Suprapubic skin (tissue), 4 donors: Measurements from ENCODE around the gene UBXN6. TPM values are rescaled to one million over a fixed set of nuclear protein-coding genes. Genes with fewer than 3 reads are reported as not detected.

Experiments
- DNase-seq, 2 donors: peaks; one replicate each; pipeline ENCODE4 v3.0.0-alpha.2; 2019; ENCODE audit warnings: low spot score in 2 of 2
- H3K27ac ChIP-seq: fragments of 200-600 bp; sonication (generic); one replicate; pipeline ENCODE4 v1.5.1; 2019
- H3K27me3 ChIP-seq: fragments of 200-600 bp; sonication (generic); one replicate; pipeline ENCODE4 v1.5.1; 2019
- H3K36me3 ChIP-seq: fragments of 200-600 bp; sonication (generic); one replicate; pipeline ENCODE4 v1.5.1; 2019
- H3K4me1 ChIP-seq: fragments of 200-600 bp; sonication (generic); one replicate; pipeline ENCODE4 v1.5.1; 2019
- H3K4me3 ChIP-seq: fragments of 200-600 bp; sonication (generic); one replicate; pipeline ENCODE4 v1.5.1; 2019; ENCODE audit warnings: mild to moderate bottlenecking
- H3K9me3 ChIP-seq: fragments of 200-600 bp; sonication (generic); one replicate; pipeline ENCODE4 v1.5.1; 2019
- EP300 ChIP-seq: sonication (generic); formaldehyde crosslinking; IDR thresholded peaks from one replicate; pipeline ENCODE4 v1.6.1; 2017; ENCODE audit warnings: antibody characterized with exemption
- POLR2A ChIP-seq, 2 donors: fragments of 450-650 bp; IDR thresholded peaks; one replicate each; pipeline ENCODE4 v1.6.1; 2017; ENCODE audit warnings: antibody characterized with exemption in 2 of 2, mild to moderate bottlenecking in 2 of 2, moderate library complexity in 2 of 2
- POLR2AphosphoS5 ChIP-seq, 3 donors: sonication (generic); formaldehyde crosslinking; IDR thresholded peaks; one replicate each; pipeline ENCODE4 v1.6.1; 2017; ENCODE audit warnings: antibody characterized with exemption in 3 of 3
- WGBS: methylation state at CpG from one replicate; pipeline ENCODE4 v1.1.5; 2018; 5-methylcytosine and 5-hydroxymethylcytosine counted together
- total RNA-seq, 4 donors: library from RNA; depleted of rRNA; stranded (reverse); fragments of >200 nt; gene quantifications; one replicate each; pipeline ENCODE4 v1.1.0, GENCODE V29; 2016
- TF ChIP-seq, protein P1 (sequence below), 2 donors: fragments of 200-600 bp in 1 of 2; fragments of 450-650 bp in 1 of 2; sonication (generic) in 1 of 2; IDR thresholded peaks; one replicate each; pipeline ENCODE4 v1.5.1; 2016 to 2019; ENCODE audit warnings: antibody characterized with exemption in 2 of 2, mild to moderate bottlenecking in 1 of 2, moderate library complexity in 1 of 2

Gene UBXN6
- total RNA-seq, 4 donors from 2014 or later = 108 to 257 (median 167) TPM

DNA sequence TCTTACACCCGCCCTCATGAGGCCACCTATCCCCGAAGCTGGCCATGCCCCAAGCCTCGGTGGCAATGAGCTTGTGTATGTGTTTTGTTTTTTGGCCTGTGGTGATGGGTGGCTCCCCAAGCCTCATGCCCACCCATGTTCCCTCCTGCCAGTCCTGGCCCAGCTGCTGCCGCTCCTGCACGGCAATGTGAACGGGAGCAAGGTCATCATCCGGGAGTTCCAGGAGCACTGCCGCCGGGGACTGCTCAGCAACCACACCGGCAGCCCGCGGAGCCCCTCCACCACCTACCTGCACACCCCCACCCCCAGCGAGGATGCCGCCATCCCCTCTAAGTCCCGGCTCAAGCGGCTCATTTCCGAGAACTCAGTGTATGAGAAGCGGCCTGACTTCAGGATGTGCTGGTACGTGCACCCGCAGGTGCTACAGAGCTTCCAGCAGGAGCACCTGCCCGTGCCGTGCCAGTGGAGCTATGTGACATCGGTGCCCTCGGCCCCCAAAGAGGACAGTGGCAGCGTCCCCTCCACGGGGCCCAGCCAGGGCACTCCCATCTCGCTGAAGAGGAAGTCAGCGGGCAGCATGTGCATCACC lies 24.6 kb downstream of the UBXN6 start:
- H3K36me3 ChIP-seq = peaks cover 64% of the 10 kb centered on the region
- no peaks in the 10 kb centered on the region for H3K4me1 ChIP-seq
- no peak overlapping the region for H3K27ac ChIP-seq
- TF ChIP-seq POLR2A (IDR thresholded peaks at IDR 0.05) (no peak), EP300 (no peak), POLR2AphosphoS5 (IDR thresholded peaks at IDR 0.05) (no peak)
- TF ChIP-seq, protein P1, sequence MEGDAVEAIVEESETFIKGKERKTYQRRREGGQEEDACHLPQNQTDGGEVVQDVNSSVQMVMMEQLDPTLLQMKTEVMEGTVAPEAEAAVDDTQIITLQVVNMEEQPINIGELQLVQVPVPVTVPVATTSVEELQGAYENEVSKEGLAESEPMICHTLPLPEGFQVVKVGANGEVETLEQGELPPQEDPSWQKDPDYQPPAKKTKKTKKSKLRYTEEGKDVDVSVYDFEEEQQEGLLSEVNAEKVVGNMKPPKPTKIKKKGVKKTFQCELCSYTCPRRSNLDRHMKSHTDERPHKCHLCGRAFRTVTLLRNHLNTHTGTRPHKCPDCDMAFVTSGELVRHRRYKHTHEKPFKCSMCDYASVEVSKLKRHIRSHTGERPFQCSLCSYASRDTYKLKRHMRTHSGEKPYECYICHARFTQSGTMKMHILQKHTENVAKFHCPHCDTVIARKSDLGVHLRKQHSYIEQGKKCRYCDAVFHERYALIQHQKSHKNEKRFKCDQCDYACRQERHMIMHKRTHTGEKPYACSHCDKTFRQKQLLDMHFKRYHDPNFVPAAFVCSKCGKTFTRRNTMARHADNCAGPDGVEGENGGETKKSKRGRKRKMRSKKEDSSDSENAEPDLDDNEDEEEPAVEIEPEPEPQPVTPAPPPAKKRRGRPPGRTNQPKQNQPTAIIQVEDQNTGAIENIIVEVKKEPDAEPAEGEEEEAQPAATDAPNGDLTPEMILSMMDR (IDR thresholded peaks at IDR 0.05) = no peak
- H3K4me3 ChIP-seq = no peak overlapping the region
- H3K27me3 ChIP-seq = no peaks in the 10 kb centered on the region
- H3K9me3 ChIP-seq = no peaks in the 10 kb centered on the region
- WGBS = 90% methylated on average over 5 of the region's 28 CpGs
- no peak for DNase-seq

DNA sequence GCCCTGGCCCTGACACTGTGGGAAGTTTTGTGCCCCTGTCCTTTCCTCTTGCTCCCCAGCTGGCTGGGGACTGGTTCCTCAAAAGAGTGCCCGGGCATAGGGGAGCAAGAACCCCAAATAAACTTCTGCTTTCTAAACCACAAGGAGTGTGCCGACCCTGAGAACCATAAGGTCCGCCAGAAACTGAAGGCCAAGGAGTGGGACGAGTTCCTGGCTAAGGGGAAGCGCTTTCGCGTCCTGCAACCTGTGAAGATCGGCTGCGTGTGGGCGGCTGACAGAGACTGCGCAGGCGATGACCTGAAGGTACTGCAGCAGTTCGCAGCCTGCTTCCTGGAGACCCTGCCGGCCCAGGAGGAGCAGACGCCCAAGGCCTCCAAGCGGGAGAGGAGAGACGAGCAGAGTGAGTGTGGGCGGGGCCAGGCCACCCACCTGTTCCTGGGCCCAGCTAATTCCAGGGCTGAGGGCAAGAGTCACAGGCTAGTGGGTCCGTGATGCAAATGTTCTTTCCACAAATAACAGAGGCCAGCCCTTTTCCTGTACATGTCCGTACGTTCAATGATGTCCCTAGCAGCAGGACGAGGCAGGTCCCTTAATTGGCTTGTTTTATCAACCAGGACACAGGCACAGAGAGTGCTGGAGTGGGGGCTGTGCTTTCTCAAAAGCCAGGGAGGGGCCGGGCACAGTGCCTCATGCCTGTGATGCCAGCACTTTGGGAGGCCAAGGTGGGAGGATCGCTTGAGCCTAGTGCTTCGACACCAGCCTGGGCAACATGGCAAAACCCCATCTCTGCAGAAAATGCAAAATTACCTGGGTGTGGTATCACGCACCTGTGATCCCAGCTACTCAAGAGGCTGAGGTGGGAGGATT lies 25.6 kb downstream of the UBXN6 start:
- no peak overlapping the region for H3K4me3 ChIP-seq
- H3K36me3 ChIP-seq = peaks cover 64% of the 10 kb centered on the region
- no peaks in the 10 kb centered on the region for H3K4me1 ChIP-seq
- H3K27me3 ChIP-seq = no peaks in the 10 kb centered on the region
- no peak overlapping the region for H3K27ac ChIP-seq
- 84% methylated on average over 26 of the region's 26 CpGs for whole genome bisulfite sequencing
- DNase-seq = no peak
- TF ChIP-seq, protein P1 (IDR thresholded peaks at IDR 0.05) = no peak
- TF ChIP-seq EP300 (no peak), POLR2A (IDR thresholded peaks at IDR 0.05) (no peak), POLR2AphosphoS5 (IDR thresholded peaks at IDR 0.05) (no peak)
- H3K9me3 ChIP-seq = no peaks in the 10 kb centered on the region

- no peak overlapping the region for H3K4me3 ChIP-seq
- H3K27ac ChIP-seq = no peak overlapping the region
- no peaks in the 10 kb centered on the region for H3K27me3 ChIP-seq
- WGBS = 81% methylated on average over 8 of the region's 9 CpGs
- TF ChIP-seq POLR2A (IDR thresholded peaks at IDR 0.05) = no peak
- TF ChIP-seq, protein P1 (IDR thresholded peaks at IDR 0.05) = no peak
- peaks cover 64% of the 10 kb centered on the region for H3K36me3 ChIP-seq
- H3K4me1 ChIP-seq = no peaks in the 10 kb centered on the region
- no peak for DNase-seq
- no peaks in the 10 kb centered on the region for H3K9me3 ChIP-seq
These were observed 26.3 kb downstream of the UBXN6 start for GRCh38 chr19:4431296-4431695.

DNA sequence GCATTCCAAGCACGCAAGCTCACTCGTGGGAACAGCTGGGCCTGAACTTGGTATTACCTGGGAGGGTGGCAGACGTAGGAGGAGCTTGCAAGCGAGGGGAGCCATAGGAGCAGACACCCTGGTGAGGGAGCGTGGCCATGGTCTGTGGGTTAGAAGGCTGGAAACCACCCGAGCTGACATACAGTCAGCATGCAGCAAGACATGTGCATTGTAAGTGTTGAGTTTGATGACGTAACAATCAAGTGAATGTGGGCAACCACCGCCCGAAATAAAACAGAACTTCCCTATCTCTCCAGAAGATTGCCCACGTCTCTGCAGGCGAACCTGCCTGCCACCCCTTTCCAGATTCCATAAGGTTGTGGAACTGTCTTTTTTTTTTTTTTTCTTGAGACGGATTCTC lies 26.8 kb downstream of the UBXN6 start:
- 89% methylated on average over 12 of the region's 12 CpGs for WGBS
- H3K36me3 ChIP-seq = peaks cover 64% of the 10 kb centered on the region
- H3K27ac ChIP-seq = no peak overlapping the region
- no peaks in the 10 kb centered on the region for H3K27me3 ChIP-seq
- no peaks in the 10 kb centered on the region for H3K4me1 ChIP-seq
- no peak for DNase-seq
- TF ChIP-seq POLR2A (IDR thresholded peaks at IDR 0.05) = no peak
- TF ChIP-seq, protein P1 (IDR thresholded peaks at IDR 0.05) = no peak
- TF ChIP-seq EP300 = no peak
- TF ChIP-seq POLR2AphosphoS5 (IDR thresholded peaks at IDR 0.05) = no peak
- H3K4me3 ChIP-seq = no peak overlapping the region
- no peaks in the 10 kb centered on the region for H3K9me3 ChIP-seq

- H3K4me3 ChIP-seq = no peak overlapping the region
- H3K36me3 ChIP-seq = peaks cover 71% of the 10 kb centered on the region
- TF ChIP-seq POLR2AphosphoS5 (IDR thresholded peaks at IDR 0.05) (no peak), EP300 (no peak)
- no peak overlapping the region for H3K27ac ChIP-seq
- no peaks in the 10 kb centered on the region for H3K27me3 ChIP-seq
- H3K4me1 ChIP-seq = no peaks in the 10 kb centered on the region
- no peaks in the 10 kb centered on the region for H3K9me3 ChIP-seq
- 85% methylated on average over 9 of the region's 12 CpGs for WGBS
- no peak for DNase-seq
These were observed 27.8 kb downstream of the UBXN6 start for GRCh38 chr19:4429771-4430171.
